Trophoblast cell (in vitro differentiated cells and primary cell): ENCODE results near the gene CTAG2.
"Not testable (repeated sequence)": the region's sequence is repeated elsewhere in the genome, so short reads cannot be mapped to it uniquely, and the experiment has no call there.

Experiments used
- DNase-seq, 2 donors: peaks; one replicate each; pipeline ENCODE4 v3.0.0-alpha.2; 2016
- H2AFZ ChIP-seq: 2 replicates; pipeline ENCODE4 v1.6.1; 2013; ENCODE audit warnings: low read length, moderate library complexity, mild to moderate bottlenecking; ENCODE audit not compliant: insufficient read depth, poor library complexity
- H2AK5ac ChIP-seq: 2 replicates; pipeline ENCODE4 v1.6.1; 2013; ENCODE audit warnings: mild to moderate bottlenecking, low read length
- H2BK120ac ChIP-seq: 2 replicates; pipeline ENCODE4 v1.6.1; 2013; ENCODE audit warnings: low read length, mild to moderate bottlenecking, moderate library complexity; ENCODE audit not compliant: insufficient read depth, poor library complexity
- H2BK12ac ChIP-seq: 2 replicates; pipeline ENCODE4 v1.6.1; 2013; ENCODE audit warnings: mild to moderate bottlenecking, low read length, moderate library complexity
- H2BK5ac ChIP-seq: 2 replicates; pipeline ENCODE4 v1.6.1; 2013; ENCODE audit warnings: low read length, low read depth, moderate library complexity, mild to moderate bottlenecking; ENCODE audit not compliant: poor library complexity
- H3K14ac ChIP-seq: 2 replicates; pipeline ENCODE4 v1.6.1; 2013; ENCODE audit warnings: mild to moderate bottlenecking, low read length
- H3K18ac ChIP-seq: 2 replicates; pipeline ENCODE4 v1.6.1; 2013; ENCODE audit warnings: mild to moderate bottlenecking, low read length
- H3K23ac ChIP-seq: 2 replicates; pipeline ENCODE4 v1.6.1; 2013; ENCODE audit warnings: low read length
- H3K27ac ChIP-seq: 2 replicates; pipeline ENCODE4 v1.5.1; 2013; ENCODE audit warnings: low read depth, mild to moderate bottlenecking, inconsistent platforms, low read length, moderate library complexity
- H3K27me3 ChIP-seq: 2 replicates; pipeline ENCODE4 v1.6.1; 2013; ENCODE audit warnings: inconsistent platforms, mild to moderate bottlenecking, low read length, moderate library complexity; ENCODE audit not compliant: insufficient read depth
- H3K36me3 ChIP-seq, 2 experiments: 1 replicate in 1 of 2; 2 replicates in 1 of 2; pipeline ENCODE4 v1.6.1; 2013; ENCODE audit warnings: low read length in 2 of 2, mild to moderate bottlenecking in 2 of 2, moderate library complexity in 1 of 2; ENCODE audit not compliant: insufficient read depth in 2 of 2, control insufficient read depth in 1 of 2
- H3K4ac ChIP-seq: 2 replicates; pipeline ENCODE4 v1.6.1; 2013; ENCODE audit warnings: low read depth, mild to moderate bottlenecking, low read length, moderate library complexity
- H3K4me1 ChIP-seq, 2 experiments: 1 replicate in 1 of 2; 2 replicates in 1 of 2; pipeline ENCODE4 v1.6.1; 2013; ENCODE audit warnings: low read length in 2 of 2, mild to moderate bottlenecking in 2 of 2, moderate library complexity in 1 of 2; ENCODE audit not compliant: insufficient read depth in 2 of 2, control insufficient read depth in 1 of 2
- H3K4me2 ChIP-seq: 2 replicates; pipeline ENCODE4 v1.6.1; 2013; ENCODE audit warnings: inconsistent platforms, mild to moderate bottlenecking, low read length, moderate library complexity
- H3K4me3 ChIP-seq: 2 replicates; pipeline ENCODE4 v1.5.1; 2013; ENCODE audit warnings: mild to moderate bottlenecking, low read depth, low read length, inconsistent platforms
- H3K79me1 ChIP-seq: one replicate; pipeline ENCODE4 v1.6.1; 2013; ENCODE audit warnings: low read length
- H3K79me2 ChIP-seq: 2 replicates; pipeline ENCODE4 v1.6.1; 2013; ENCODE audit warnings: low read length, mild to moderate bottlenecking; ENCODE audit not compliant: control insufficient read depth, insufficient read depth, poor library complexity
- H3K9ac ChIP-seq: 2 replicates; pipeline ENCODE4 v1.6.1; 2013; ENCODE audit warnings: mild to moderate bottlenecking, low read length
- H3K9me3 ChIP-seq: 2 replicates; pipeline ENCODE4 v1.6.1; 2013; ENCODE audit warnings: low read depth, mild to moderate bottlenecking, control low read depth, inconsistent platforms, low read length; ENCODE audit not compliant: insufficient read depth
- H4K12ac ChIP-seq: 2 replicates; pipeline ENCODE4 v1.6.1; 2013; ENCODE audit warnings: low read depth, mild to moderate bottlenecking, low read length, moderate library complexity
- H4K8ac ChIP-seq: 2 replicates; pipeline ENCODE4 v1.6.1; 2013; ENCODE audit warnings: low read depth, mild to moderate bottlenecking, low read length, moderate library complexity
- H4K91ac ChIP-seq: one replicate; pipeline ENCODE4 v1.6.1; 2013; ENCODE audit warnings: low read depth, mild to moderate bottlenecking, low read length, moderate library complexity
- WGBS: extraction: QIAGEN DNeasy Blood & Tissue Kit; methylation state at CpG from one replicate; pipeline ENCODE4 v1.1.7; 2013; ENCODE audit warnings: missing lambda C conversion rate; ENCODE audit not compliant: insufficient read length, insufficient coverage; ENCODE audit errors: extremely low coverage; 5-methylcytosine and 5-hydroxymethylcytosine counted together

Gene CTAG2

GRCh38 chrX:154649503-154650220 is 3.7 kb downstream of the CTAG2 start:
- Histone ChIP-seq H3K4me3 (no peak overlapping the region), H2BK120ac (no peak overlapping the region), H3K4me1 (no peaks in the 10 kb centered on the region), H2BK12ac (no peak overlapping the region), H3K4ac (no peak overlapping the region), H2BK5ac (no peak overlapping the region), H4K91ac (no peak overlapping the region), H4K8ac (no peak overlapping the region), H4K12ac (no peak overlapping the region), H3K14ac (no peak overlapping the region), H3K23ac (no peak overlapping the region), H2AFZ (no peak overlapping the region), H2AK5ac (no peak overlapping the region), H3K79me2 (no peaks in the 10 kb centered on the region), H3K18ac (no peak overlapping the region), H3K9ac (no peak overlapping the region), H3K79me1 (no peaks in the 10 kb centered on the region), H3K36me3 (no peaks in the 10 kb centered on the region), H3K27me3 (no peaks in the 10 kb centered on the region), H3K4me2 (no peak overlapping the region), H3K9me3 (no peaks in the 10 kb centered on the region), H3K27ac (no peak overlapping the region)
- WGBS = no CpG with 5 or more reads among the region's 23 CpGs
- peak; percentile 27 to 60 for DNase-seq

GRCh38 chrX:154648931-154649330 is 4.4 kb downstream of the CTAG2 start:
- no peak overlapping the region for H2BK120ac ChIP-seq

DNA sequence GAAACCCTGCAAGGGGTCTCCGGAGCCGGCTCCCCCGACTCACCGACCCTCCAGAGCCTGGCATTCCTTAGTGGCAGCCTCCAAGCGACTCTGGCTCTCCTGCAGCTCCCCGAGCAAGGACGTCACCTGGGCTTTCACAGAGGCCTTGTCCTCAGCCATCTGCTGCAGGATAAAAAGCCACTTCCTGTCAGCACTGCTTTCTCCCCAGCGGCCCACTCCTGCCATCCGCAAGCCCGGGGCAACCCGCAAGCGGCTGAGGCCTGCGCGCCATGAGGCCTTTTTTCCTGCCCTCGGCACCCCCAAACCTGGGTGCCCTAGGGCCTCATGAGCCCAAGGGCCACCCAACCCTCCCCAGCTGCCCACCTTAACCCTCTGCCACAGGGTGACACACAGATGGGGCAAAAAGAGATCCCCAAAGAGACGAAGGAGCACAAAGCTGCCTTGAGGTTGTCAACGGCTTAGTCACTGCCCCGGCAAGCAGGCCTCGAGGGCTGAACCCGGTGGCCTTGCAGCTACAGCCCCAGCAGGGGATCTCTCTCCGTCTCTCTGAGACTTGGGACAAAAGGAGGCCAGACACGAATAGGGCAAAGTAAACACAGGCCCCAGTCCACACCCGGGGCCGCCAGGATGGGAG is 7.5 kb downstream of the CTAG2 start:
- not testable (repeated sequence) for H3K27ac ChIP-seq

More at GRCh38 chrX:154648931-154649330, 4.4 kb downstream of the CTAG2 start:
- Histone ChIP-seq H3K14ac (no peak overlapping the region), H3K4me3 (no peak overlapping the region), H2AFZ (no peak overlapping the region), H3K9ac (no peak overlapping the region), H3K4me1 (no peaks in the 10 kb centered on the region), H3K18ac (no peak overlapping the region), H2AK5ac (no peak overlapping the region), H3K27me3 (no peaks in the 10 kb centered on the region), H3K9me3 (no peaks in the 10 kb centered on the region), H3K4me2 (no peak overlapping the region), H2BK5ac (no peak overlapping the region), H4K8ac (no peak overlapping the region), H4K12ac (no peak overlapping the region), H3K79me2 (no peaks in the 10 kb centered on the region), H2BK12ac (no peak overlapping the region), H3K4ac (no peak overlapping the region), H3K79me1 (no peaks in the 10 kb centered on the region), H3K27ac (no peak overlapping the region), H3K36me3 (no peaks in the 10 kb centered on the region), H4K91ac (no peak overlapping the region), H3K23ac (no peak overlapping the region)
- no peak for DNase-seq
- WGBS = no CpG with 5 or more reads among the region's 15 CpGs

GRCh38 chrX:154643708-154644107 is 9.7 kb downstream of the CTAG2 start:
- H3K36me3 ChIP-seq, H3K9me3 ChIP-seq, H3K4me2 ChIP-seq, H3K9ac ChIP-seq, H3K27me3 ChIP-seq, H3K14ac ChIP-seq, H2BK5ac ChIP-seq, H3K27ac ChIP-seq, H3K79me2 ChIP-seq, H2AFZ ChIP-seq, H3K18ac ChIP-seq, H2BK120ac ChIP-seq, H3K4me1 ChIP-seq, H3K23ac ChIP-seq, H3K79me1 ChIP-seq, H3K4me3 ChIP-seq, H3K4ac ChIP-seq, H4K8ac ChIP-seq, H2BK12ac ChIP-seq, H4K91ac ChIP-seq, H2AK5ac ChIP-seq, H4K12ac ChIP-seq, DNase-seq: not testable (repeated sequence)
- no CpG with 5 or more reads among the region's 31 CpGs for WGBS

More for the DNA sequence above, 7.5 kb downstream of the CTAG2 start:
- not testable (repeated sequence) for H4K12ac ChIP-seq, H2BK120ac ChIP-seq, H3K18ac ChIP-seq, H3K4me1 ChIP-seq, H3K4ac ChIP-seq, DNase-seq, H2BK12ac ChIP-seq, H3K14ac ChIP-seq, H3K4me2 ChIP-seq, H3K27me3 ChIP-seq, H2AFZ ChIP-seq, H3K4me3 ChIP-seq, H2AK5ac ChIP-seq, H4K8ac ChIP-seq, H3K9ac ChIP-seq, H3K36me3 ChIP-seq, H3K79me2 ChIP-seq, H3K23ac ChIP-seq, H4K91ac ChIP-seq, H3K9me3 ChIP-seq, H3K79me1 ChIP-seq, H2BK5ac ChIP-seq
- no CpG with 5 or more reads among the region's 24 CpGs for WGBS
